Activated naive CD8-positive, alpha-beta T cell treated with anti-CD3 and anti-CD28 coated beads for 36 hours (primary cell): ENCODE measurements around the gene SLC6A19. TPM values are rescaled to one million over a fixed set of nuclear protein-coding genes. Genes with fewer than 3 reads are reported as not detected.

Source experiments
- DNase-seq: peaks from one replicate; pipeline ENCODE4 v3.0.0; 2021
- H3K27ac Mint-ChIP-seq: one replicate; pipeline ENCODE4 v1.8.0; 2022; ENCODE audit warnings: mild to moderate bottlenecking, moderate library complexity, mixed read lengths
- H3K27me3 Mint-ChIP-seq: one replicate; pipeline ENCODE4 v1.8.0; 2022; ENCODE audit warnings: mild to moderate bottlenecking, mixed read lengths
- H3K36me3 Mint-ChIP-seq: one replicate; pipeline ENCODE4 v1.8.0; 2021; ENCODE audit warnings: mild to moderate bottlenecking, mixed read lengths
- H3K4me1 Mint-ChIP-seq: one replicate; pipeline ENCODE4 v1.8.0; 2021; ENCODE audit warnings: mixed read lengths
- H3K4me3 Mint-ChIP-seq: one replicate; pipeline ENCODE4 v1.8.0; 2022; ENCODE audit warnings: mild to moderate bottlenecking, moderate library complexity, mixed read lengths
- H3K9me3 Mint-ChIP-seq: one replicate; pipeline ENCODE4 v1.8.0; 2022; ENCODE audit warnings: mixed read lengths
- total RNA-seq, 2 experiments: library from RNA; stranded (reverse); gene quantifications; one replicate each; pipeline ENCODE4 v1.2.3, GENCODE V29; 2021

The SLC6A19 gene
- total RNA-seq, 2 experiments from 2014 or later = not detected

DNA sequence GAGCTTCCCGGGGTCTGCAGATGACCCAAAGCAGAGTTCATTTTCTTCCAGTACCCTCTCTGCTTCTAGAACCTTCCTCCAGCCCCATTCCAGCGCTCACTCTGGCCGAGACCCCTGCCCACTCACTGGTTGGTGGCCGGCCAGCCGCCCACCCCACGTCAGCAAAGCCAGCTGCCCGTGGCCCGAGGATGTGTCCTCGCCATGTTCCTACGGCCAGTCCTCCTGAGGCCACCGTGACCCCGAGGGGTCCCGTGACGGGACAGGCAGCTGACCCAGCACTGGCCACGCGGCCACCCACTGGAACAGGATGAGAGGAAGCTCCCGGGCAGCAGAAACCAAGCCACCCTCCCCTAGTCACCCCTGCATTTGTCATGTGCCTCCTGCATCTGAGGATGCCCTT lies 39.1 kb upstream of the SLC6A19 start:
- Mint-ChIP-seq H3K27me3 (peaks cover 19% of the 10 kb centered on the region), H3K9me3 (peaks cover 2% of the 10 kb centered on the region), H3K4me3 (no peak overlapping the region), H3K36me3 (no peaks in the 10 kb centered on the region), H3K4me1 (no peaks in the 10 kb centered on the region), H3K27ac (no peak overlapping the region)
- DNase-seq = no peak

DNA sequence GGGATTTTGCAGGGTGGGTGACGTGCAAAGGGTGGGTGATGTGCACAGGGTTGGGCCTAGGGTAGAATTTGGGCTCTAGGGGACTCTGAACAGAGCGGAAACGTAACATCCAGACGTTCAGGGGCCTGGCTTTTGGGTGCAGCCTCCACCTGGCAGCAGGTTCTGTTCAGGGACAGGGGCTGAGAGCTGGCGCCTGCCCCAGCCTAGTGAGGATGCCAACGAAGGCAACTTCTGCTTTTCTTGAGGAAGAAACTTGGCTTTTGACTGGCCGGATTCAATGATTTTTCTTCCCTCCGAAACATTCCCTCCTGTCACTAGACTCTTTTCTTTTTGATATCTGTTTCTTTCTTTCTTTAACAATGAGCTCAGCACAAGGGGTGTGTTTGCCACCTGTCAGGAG lies 38.6 kb upstream of the SLC6A19 start:
- no peak overlapping the region for H3K4me3 Mint-ChIP-seq
- H3K27me3 Mint-ChIP-seq = peaks cover 14% of the 10 kb centered on the region
- DNase-seq = no peak
- H3K36me3 Mint-ChIP-seq = no peaks in the 10 kb centered on the region
- H3K9me3 Mint-ChIP-seq = no peaks in the 10 kb centered on the region
- no peak overlapping the region for H3K27ac Mint-ChIP-seq
- H3K4me1 Mint-ChIP-seq = no peaks in the 10 kb centered on the region

DNA sequence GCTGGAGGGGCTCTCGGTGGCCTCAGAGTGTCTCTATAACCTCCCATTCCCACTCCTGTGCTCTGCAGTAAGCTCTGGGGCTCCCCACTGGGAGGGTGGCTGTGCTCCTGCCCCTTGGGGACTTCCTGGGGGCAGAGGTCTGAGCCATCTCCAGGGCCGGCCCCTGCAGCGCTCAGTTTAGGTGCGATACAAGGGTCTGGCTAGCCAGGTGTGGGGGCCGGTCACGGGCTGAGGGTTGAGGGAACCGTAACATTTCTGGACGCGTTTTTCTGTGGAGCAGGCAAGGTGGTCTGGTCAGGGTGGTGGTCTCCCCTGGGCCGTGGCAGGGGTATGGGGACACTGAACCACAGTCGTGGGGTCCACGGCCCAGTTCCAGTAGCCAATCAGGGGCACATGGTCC lies 38.0 kb upstream of the SLC6A19 start:
- no peaks in the 10 kb centered on the region for H3K36me3 Mint-ChIP-seq
- H3K27ac Mint-ChIP-seq = no peak overlapping the region

DNA sequence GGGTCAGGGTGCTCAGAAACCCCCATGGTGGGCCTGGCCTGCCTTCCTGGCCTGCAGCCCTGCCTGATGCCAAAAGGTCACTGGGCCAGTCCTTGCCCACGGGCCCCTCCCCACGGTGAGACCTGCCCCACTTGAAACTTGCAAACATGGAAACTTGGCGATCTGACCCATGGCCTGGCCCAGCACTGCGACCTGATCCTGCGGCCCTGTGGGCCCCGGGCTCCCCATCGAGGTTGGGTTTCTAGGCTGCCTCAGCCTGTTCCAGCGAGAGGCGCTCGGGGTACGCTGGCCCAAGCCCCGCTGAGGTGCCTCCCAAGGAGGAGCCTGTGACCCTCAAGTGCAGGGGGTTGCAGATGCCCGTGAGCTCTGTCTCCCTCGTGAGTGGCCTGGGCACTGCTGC lies 37.5 kb upstream of the SLC6A19 start:
- DNase-seq = no peak
- Mint-ChIP-seq H3K36me3 (no peaks in the 10 kb centered on the region), H3K4me3 (no peak overlapping the region), H3K4me1 (peaks cover 6% of the 10 kb centered on the region), H3K27me3 (peaks cover 10% of the 10 kb centered on the region), H3K27ac (no peak overlapping the region), H3K9me3 (no peaks in the 10 kb centered on the region)

More for the DNA sequence above, 38.0 kb upstream of the SLC6A19 start:
- DNase-seq = no peak
- Mint-ChIP-seq H3K9me3 (no peaks in the 10 kb centered on the region), H3K4me3 (no peak overlapping the region), H3K27me3 (peaks cover 10% of the 10 kb centered on the region), H3K4me1 (peaks cover 4% of the 10 kb centered on the region)

- no peaks in the 10 kb centered on the region for H3K36me3 Mint-ChIP-seq
- DNase-seq = no peak
- H3K27ac Mint-ChIP-seq = no peak overlapping the region
- H3K4me3 Mint-ChIP-seq = no peak overlapping the region
- H3K4me1 Mint-ChIP-seq = peaks cover 6% of the 10 kb centered on the region
- no peaks in the 10 kb centered on the region for H3K9me3 Mint-ChIP-seq
- peaks cover 7% of the 10 kb centered on the region for H3K27me3 Mint-ChIP-seq
Measured at GRCh38 chr5:1164696-1165630, 36.4 kb upstream of the SLC6A19 start.

- no peak for DNase-seq
- Mint-ChIP-seq H3K4me3 (no peak overlapping the region), H3K9me3 (no peaks in the 10 kb centered on the region), H3K36me3 (no peaks in the 10 kb centered on the region), H3K27me3 (peaks cover 6% of the 10 kb centered on the region), H3K4me1 (peaks cover 6% of the 10 kb centered on the region), H3K27ac (no peak overlapping the region)
Measured at GRCh38 chr5:1165864-1166263, 35.5 kb upstream of the SLC6A19 start.

DNA sequence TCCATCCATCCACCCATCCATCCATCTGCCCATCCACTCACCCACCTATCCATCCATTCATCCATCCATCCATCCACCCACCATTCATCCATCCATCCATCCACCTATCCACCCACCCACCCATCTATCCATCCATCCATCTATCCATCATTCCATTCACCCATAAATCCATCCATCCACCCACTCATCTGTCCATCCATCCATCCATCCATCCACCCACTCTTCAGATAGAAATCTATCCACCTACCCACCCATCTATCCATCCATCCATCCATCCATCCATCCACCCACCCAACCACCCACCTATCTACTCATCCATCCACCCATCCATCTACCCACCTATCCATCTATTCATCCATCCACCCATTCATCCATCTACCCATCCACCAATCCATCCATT lies 35.0 kb upstream of the SLC6A19 start:
- Mint-ChIP-seq H3K36me3 (no peaks in the 10 kb centered on the region), H3K27ac (no peak overlapping the region), H3K4me1 (peaks cover 6% of the 10 kb centered on the region), H3K4me3 (no peak overlapping the region), H3K27me3 (peaks cover 6% of the 10 kb centered on the region), H3K9me3 (no peaks in the 10 kb centered on the region)
- DNase-seq = no peak

GRCh38 chr5:1167361-1167727 lies 34.1 kb upstream of the SLC6A19 start:
- no peak overlapping the region for H3K4me3 Mint-ChIP-seq

DNA sequence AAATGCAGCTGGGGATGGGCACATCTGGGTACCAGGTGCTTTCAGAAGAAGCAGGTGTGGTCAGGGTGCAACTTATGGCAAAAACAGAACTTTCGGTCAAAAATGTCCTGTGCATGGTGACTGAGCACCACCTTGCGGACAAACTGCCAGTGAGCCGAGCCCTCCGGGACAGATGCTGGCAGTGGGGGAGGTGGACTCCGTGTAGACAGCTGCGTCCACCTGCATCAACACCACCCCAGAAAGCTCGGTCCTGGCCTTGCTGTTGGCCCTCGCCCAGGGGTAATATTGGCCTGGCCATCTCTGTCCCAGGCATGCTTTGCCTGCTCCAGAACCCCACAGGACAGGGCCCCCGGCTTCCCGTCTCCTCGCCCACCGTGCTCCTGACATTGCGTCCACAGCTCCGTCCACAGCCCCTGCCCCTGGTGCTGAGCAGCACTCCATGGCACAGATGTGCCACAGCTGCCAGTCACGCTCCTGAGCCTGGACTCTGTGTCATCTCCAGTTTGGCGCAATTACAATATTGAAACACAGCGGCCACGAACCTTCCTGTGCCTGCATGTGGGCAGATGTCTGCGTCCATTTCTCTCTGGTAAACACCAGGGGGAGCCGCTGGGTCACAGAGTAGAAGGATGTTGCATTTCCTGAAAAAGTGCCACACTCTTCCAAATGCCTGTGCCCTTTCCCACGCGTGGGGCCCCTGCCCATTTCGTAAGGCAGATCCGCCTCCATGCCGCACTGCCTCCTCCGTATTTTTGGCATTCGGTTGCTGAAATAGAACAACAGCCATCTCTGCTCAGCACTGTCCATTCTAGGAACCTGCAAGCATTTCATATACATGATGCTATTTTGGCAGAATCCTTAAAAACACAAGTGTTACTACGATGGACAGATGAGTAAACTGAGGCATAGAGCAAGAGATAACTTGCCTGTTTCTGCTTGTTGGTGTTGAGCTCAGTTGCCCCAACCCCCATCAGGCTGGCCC lies 33.4 kb upstream of the SLC6A19 start:
- peak; percentile 62 for DNase-seq
- H3K27ac Mint-ChIP-seq = no peak overlapping the region
- peaks cover 6% of the 10 kb centered on the region for H3K27me3 Mint-ChIP-seq
- no peaks in the 10 kb centered on the region for H3K36me3 Mint-ChIP-seq
- H3K9me3 Mint-ChIP-seq = no peaks in the 10 kb centered on the region
- H3K4me3 Mint-ChIP-seq = peak overlapping the region; percentile 63
- peaks cover 8% of the 10 kb centered on the region for H3K4me1 Mint-ChIP-seq

More at GRCh38 chr5:1167361-1167727, 34.1 kb upstream of the SLC6A19 start:
- Mint-ChIP-seq H3K27me3 (peaks cover 6% of the 10 kb centered on the region), H3K9me3 (no peaks in the 10 kb centered on the region), H3K27ac (no peak overlapping the region), H3K36me3 (no peaks in the 10 kb centered on the region), H3K4me1 (peaks cover 6% of the 10 kb centered on the region)
- no peak for DNase-seq

GRCh38 chr5:1168796-1169195 lies 32.6 kb upstream of the SLC6A19 start:
- no peak overlapping the region for H3K27ac Mint-ChIP-seq
- no peak overlapping the region for H3K4me3 Mint-ChIP-seq
- peaks cover 6% of the 10 kb centered on the region for H3K27me3 Mint-ChIP-seq
- DNase-seq = no peak
- peaks cover 11% of the 10 kb centered on the region for H3K4me1 Mint-ChIP-seq
- no peaks in the 10 kb centered on the region for H3K36me3 Mint-ChIP-seq
- no peaks in the 10 kb centered on the region for H3K9me3 Mint-ChIP-seq

DNA sequence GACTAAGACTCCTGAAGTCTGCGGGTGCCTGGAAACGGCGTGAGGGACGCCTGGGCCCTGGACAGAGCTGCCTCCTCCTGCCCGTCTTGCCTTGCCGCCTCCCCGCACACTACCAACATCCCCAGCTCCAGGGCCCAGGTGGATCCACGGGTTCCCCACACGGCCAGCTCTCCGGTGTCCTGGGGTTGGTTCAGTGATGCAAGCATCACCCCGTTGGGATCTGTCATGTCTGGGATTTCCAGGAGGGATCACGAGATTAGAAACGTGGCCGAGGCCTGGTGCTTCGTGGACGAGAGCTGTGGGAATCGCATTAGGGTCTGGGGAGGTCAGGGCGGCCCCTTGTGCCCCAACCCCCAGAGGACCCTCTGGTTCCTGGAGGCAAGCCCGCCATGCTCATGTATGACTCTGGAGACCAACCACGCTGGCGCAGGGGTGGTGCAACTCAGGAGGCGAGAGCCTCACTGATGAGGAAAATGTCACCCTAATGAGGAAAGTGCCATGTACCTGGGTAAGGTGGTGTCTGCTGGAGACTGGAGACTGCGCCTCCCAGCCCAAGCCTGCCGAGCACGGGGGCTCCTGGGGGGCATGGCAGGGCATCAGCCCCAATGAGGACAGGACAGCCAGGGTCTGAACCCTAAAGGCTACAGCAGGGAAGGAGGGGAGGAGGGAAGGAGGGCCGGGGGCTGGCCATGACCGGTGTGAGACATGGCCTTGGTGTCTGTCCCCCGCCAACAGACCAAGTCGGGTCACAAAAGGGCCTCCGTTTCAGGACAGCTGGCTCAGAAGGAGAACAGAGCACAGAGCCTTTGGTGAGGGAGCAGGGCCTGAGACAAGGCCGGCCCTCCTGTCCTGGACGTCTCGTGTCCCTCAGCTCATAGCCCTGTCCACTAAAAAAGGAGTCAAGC lies 31.9 kb upstream of the SLC6A19 start:
- peaks cover 6% of the 10 kb centered on the region for H3K27me3 Mint-ChIP-seq
- H3K4me1 Mint-ChIP-seq = peaks cover 11% of the 10 kb centered on the region
- no peak overlapping the region for H3K4me3 Mint-ChIP-seq
- no peaks in the 10 kb centered on the region for H3K36me3 Mint-ChIP-seq
- DNase-seq = no peak
- no peak overlapping the region for H3K27ac Mint-ChIP-seq
- H3K9me3 Mint-ChIP-seq = no peaks in the 10 kb centered on the region

DNA sequence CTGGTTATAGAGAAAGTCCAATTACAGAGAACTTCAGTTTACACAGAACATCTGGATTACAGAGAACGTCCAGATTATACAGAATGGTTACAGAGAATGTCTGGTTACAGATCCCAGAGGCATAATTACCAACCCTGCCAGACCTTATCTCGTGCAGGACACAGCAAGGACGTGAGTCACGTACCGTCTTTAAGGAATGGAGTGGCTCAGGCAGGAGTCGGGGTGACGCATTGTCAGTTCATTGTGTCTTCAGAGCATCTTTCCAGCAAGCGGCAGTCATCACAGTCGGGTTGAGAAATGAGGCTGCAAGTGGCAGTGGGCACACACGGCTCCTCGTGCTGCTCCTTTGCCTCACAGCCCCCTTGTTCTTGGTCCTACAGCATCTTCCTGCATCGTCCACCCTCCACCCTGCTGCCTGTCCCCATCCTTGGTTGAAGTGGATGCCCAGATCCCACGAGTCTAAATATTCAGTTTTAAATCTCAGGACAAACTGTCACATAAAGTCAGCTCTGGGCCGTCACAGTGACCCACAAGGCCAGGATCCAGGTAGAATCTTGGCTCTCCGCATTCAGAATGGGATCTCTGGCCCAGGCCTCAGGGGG lies 30.0 kb upstream of the SLC6A19 start:
- no peaks in the 10 kb centered on the region for H3K36me3 Mint-ChIP-seq
- peaks cover 11% of the 10 kb centered on the region for H3K4me1 Mint-ChIP-seq
- no peak for DNase-seq
- H3K9me3 Mint-ChIP-seq = no peaks in the 10 kb centered on the region
- H3K27ac Mint-ChIP-seq = no peak overlapping the region
- no peak overlapping the region for H3K4me3 Mint-ChIP-seq
- peaks cover 5% of the 10 kb centered on the region for H3K27me3 Mint-ChIP-seq

DNA sequence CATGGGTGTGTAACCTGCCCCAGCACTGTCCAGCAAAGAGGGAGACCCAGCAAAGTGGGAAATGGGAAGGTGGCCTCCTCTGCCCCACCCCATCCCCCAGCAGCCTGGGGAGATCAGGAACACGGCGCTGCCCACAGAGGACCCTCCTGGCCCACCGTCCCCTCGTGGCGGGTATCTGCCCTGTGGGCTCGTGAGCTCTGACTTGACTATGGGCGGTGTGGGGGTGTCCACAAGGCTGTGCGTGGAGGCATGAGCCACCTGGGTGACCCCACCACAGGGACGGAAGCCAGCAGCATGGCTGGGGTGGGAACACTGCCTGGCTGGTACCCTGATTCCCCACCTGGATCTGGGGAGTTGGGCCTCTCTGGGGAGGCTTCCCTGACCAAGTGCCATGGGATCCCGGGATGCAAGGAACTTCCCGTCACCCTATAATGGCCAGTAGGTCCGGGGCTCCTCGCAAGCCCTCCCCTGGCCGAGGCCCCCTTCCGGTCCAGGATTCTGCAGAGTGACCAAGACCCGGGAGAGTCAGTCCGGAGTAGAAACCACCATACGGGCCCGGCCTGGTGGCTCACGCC lies 29.3 kb upstream of the SLC6A19 start:
- H3K27ac Mint-ChIP-seq = no peak overlapping the region
- H3K36me3 Mint-ChIP-seq = no peaks in the 10 kb centered on the region
- no peaks in the 10 kb centered on the region for H3K9me3 Mint-ChIP-seq
- no peak overlapping the region for H3K4me3 Mint-ChIP-seq
- no peaks in the 10 kb centered on the region for H3K27me3 Mint-ChIP-seq
- H3K4me1 Mint-ChIP-seq = peaks cover 11% of the 10 kb centered on the region
- no peak for DNase-seq
